ENCODE results near the gene LRRC25. TPM values are rescaled to one million over a fixed set of nuclear protein-coding genes. Genes with fewer than 3 reads are reported as not detected.

Gene LRRC25
- total RNA-seq, 1 experiment from 2014 or later, result 0.12 TPM

GRCh38 chr19:18379803-18380747 lies 17.3 kb downstream of the LRRC25 start (continued):
- TF ChIP-seq EGR1 (IDR thresholded peaks at IDR 0.05; ENCODE audit: low read depth) (no peak), CBX3 (IDR thresholded peaks at IDR 0.05; ENCODE audit: low read depth) (peak; percentile 49; the same call in 1 of the 2 replicates), ZNF274 (IDR thresholded peaks at IDR 0.05; ENCODE audit: low read depth, low read length) (no peak), SP1 (IDR thresholded peaks at IDR 0.05; ENCODE audit: low read depth) (peak; percentile 78), SRF (IDR thresholded peaks at IDR 0.05; ENCODE audit: low read depth) (no peak), RAD21 (IDR thresholded peaks at IDR 0.05; ENCODE audit: low read depth) (no peak), EZH2 (IDR thresholded peaks at IDR 0.05) (no peak)

DNA sequence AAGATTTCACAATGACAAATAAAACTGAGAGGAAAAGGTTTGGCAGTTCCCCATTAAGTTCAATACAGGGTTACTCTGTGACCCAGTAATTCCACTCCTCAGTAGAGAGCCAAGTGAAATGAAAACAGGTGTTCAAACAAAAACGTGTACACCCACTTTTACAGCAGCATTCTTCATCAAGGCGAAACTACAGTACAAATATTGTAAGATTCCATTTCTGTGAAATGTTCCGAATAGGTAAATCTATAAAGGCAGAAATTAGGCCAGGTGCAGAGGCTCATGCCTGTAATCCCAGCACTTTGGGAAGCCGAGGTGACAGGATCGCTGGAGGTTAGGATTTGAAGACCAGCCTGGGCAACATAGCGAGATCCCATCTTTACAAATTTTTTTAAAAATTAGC lies 20.4 kb downstream of the LRRC25 start:
- H3K4me3 ChIP-seq (replicated peaks in 1 of 2; ENCODE audit: low read depth in 1 of 2, low read length in 2 of 2), result no peak overlapping the region
- no peak overlapping the region for H3K9ac ChIP-seq (ENCODE audit: low read length)
- TF ChIP-seq POLR2AphosphoS5 (IDR thresholded peaks at IDR 0.05; ENCODE audit: low read depth, low read length) (no peak), ATF3 (IDR thresholded peaks at IDR 0.05) (no peak), YY1 (IDR thresholded peaks at IDR 0.05; ENCODE audit: extremely low read depth, insufficient replicate concordance, low read depth, low read length) (no peak), SIN3A (IDR thresholded peaks at IDR 0.05; ENCODE audit: low read depth) (no peak), ZFX (IDR thresholded peaks at IDR 0.05) (no peak), CBX3 (IDR thresholded peaks at IDR 0.05; ENCODE audit: low read depth) (no peak), EZH2phosphoT487 (IDR thresholded peaks at IDR 0.05; ENCODE audit: borderline replicate concordance) (no peak), RAD21 (IDR thresholded peaks at IDR 0.05; ENCODE audit: low read depth) (no peak), JUND (IDR thresholded peaks at IDR 0.05) (no peak), ELF1 (IDR thresholded peaks at IDR 0.05; ENCODE audit: borderline replicate concordance, low read depth) (no peak)
- TF ChIP-seq, protein P1, sequence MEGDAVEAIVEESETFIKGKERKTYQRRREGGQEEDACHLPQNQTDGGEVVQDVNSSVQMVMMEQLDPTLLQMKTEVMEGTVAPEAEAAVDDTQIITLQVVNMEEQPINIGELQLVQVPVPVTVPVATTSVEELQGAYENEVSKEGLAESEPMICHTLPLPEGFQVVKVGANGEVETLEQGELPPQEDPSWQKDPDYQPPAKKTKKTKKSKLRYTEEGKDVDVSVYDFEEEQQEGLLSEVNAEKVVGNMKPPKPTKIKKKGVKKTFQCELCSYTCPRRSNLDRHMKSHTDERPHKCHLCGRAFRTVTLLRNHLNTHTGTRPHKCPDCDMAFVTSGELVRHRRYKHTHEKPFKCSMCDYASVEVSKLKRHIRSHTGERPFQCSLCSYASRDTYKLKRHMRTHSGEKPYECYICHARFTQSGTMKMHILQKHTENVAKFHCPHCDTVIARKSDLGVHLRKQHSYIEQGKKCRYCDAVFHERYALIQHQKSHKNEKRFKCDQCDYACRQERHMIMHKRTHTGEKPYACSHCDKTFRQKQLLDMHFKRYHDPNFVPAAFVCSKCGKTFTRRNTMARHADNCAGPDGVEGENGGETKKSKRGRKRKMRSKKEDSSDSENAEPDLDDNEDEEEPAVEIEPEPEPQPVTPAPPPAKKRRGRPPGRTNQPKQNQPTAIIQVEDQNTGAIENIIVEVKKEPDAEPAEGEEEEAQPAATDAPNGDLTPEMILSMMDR (IDR thresholded peaks at IDR 0.05 in 2 of 3, conservative IDR thresholded peaks at IDR 0.05 in 1 of 3; ENCODE audit: borderline replicate concordance in 1 of 3, insufficient read depth in 1 of 3, low read depth in 2 of 3, low read length in 2 of 3), result no peak
- TF ChIP-seq, protein P2, sequence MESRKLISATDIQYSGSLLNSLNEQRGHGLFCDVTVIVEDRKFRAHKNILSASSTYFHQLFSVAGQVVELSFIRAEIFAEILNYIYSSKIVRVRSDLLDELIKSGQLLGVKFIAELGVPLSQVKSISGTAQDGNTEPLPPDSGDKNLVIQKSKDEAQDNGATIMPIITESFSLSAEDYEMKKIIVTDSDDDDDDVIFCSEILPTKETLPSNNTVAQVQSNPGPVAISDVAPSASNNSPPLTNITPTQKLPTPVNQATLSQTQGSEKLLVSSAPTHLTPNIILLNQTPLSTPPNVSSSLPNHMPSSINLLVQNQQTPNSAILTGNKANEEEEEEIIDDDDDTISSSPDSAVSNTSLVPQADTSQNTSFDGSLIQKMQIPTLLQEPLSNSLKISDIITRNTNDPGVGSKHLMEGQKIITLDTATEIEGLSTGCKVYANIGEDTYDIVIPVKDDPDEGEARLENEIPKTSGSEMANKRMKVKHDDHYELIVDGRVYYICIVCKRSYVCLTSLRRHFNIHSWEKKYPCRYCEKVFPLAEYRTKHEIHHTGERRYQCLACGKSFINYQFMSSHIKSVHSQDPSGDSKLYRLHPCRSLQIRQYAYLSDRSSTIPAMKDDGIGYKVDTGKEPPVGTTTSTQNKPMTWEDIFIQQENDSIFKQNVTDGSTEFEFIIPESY (IDR thresholded peaks at IDR 0.05; ENCODE audit: extremely low read depth, insufficient replicate concordance, low read length), result no peak
- DNase-seq (ENCODE audit: low read depth, low spot score) (no peak), ATAC-seq (no peak)
- intact Hi-C loops (cut with micrococcal nuclease), result no loop called here
- ChIA-PET CTCF (no interaction called here), POLR2A (interaction anchor here (0.7 to 4.3 kb wide), 2 partner anchors 9 to 11 kb away, joined by 3 to 32 read pairs; partner anchors contain the start of gene GDF15), RAD21 (ENCODE audit: low non-redundant PET in 1 of 2, low total read pairs in 2 of 2, uncharacterized antibody in 2 of 2, unreplicated experiment in 2 of 2) (no interaction called here)
- H3K9me2 ChIP-seq (ENCODE audit: insufficient read depth), result no peaks in the 10 kb centered on the region
- no TSS peak for BruUV-seq (replicated peaks)
- peaks cover 87 to 91% of the 10 kb centered on the region in 2 experiments for H3K4me1 ChIP-seq (ENCODE audit: control insufficient read depth in 1 of 2, insufficient read depth in 2 of 2, low read length in 2 of 2)
- H3K79me2 ChIP-seq (ENCODE audit: insufficient read depth, low read length), result no peaks in the 10 kb centered on the region
- H3K4me2 ChIP-seq (ENCODE audit: low read length), result no peak overlapping the region
- peak overlapping the region; percentile 83 for H3K27ac ChIP-seq (ENCODE audit: low read depth, low read length)
- H2AFZ ChIP-seq (ENCODE audit: low read depth, low read length, poor library complexity, severe bottlenecking), result no peak overlapping the region
- no peaks in the 10 kb centered on the region for H3K36me3 ChIP-seq (ENCODE audit: control insufficient read depth in 1 of 2, insufficient read depth in 2 of 2, low read length in 2 of 2)
- no peaks in the 10 kb centered on the region for H3K27me3 ChIP-seq (ENCODE audit: insufficient read depth, low read length)
- H4K20me1 ChIP-seq (ENCODE audit: insufficient read depth), result no peaks in the 10 kb centered on the region
- H3K9me3 ChIP-seq (ENCODE audit: control insufficient read depth in 1 of 2, insufficient read depth in 1 of 2, low read depth in 1 of 2, low read length in 2 of 2), result no peaks in the 10 kb centered on the region
